T1000 (cell line): ENCODE results near the gene PIGA.

ENCODE experiments used
- DNase-seq: peaks from one replicate; lab custom pipeline; 2025; ENCODE audit warnings: mixed read lengths; lab: John Stamatoyannopoulos, UW

The PIGA gene

GRCh38 chrX:15335135-15336022 lies at the start of gene PIGA:
Gene PIGA, minus strand, starts transcription at chrX:15335523. Its CDS starts 3,593 bp downstream, at chrX:15331930.
- DNase-seq = peak; percentile 89

GRCh38 chrX:15384304-15384703 lies 49.0 kb upstream of the PIGA start, which contains the start of gene VEGFD:
Gene VEGFD, minus strand, starts transcription at chrX:15384413. Its CDS starts 467 bp downstream, at chrX:15383946.
- no peak for DNase-seq

GRCh38 chrX:15382813-15383212 lies 47.5 kb upstream of the PIGA start:
- DNase-seq = no peak

- no peak for DNase-seq
Observed at GRCh38 chrX:15376956-15377355, 41.6 kb upstream of the PIGA start.

- no peak for DNase-seq
Observed at GRCh38 chrX:15373976-15374375, 38.7 kb upstream of the PIGA start.

- no peak for DNase-seq
Observed at GRCh38 chrX:15366506-15367352, 31.4 kb upstream of the PIGA start.

- no peak for DNase-seq
Observed at GRCh38 chrX:15359701-15360100, 24.4 kb upstream of the PIGA start.

- DNase-seq = no peak
Observed at GRCh38 chrX:15358533-15358932, 23.2 kb upstream of the PIGA start.

GRCh38 chrX:15356444-15356843 lies 21.1 kb upstream of the PIGA start:
- no peak for DNase-seq

- DNase-seq = no peak
Observed at GRCh38 chrX:15350329-15350996, 15.1 kb upstream of the PIGA start.

GRCh38 chrX:15349046-15349445 lies 13.7 kb upstream of the PIGA start:
- DNase-seq = no peak

- no peak for DNase-seq
Observed at GRCh38 chrX:15345976-15346375, 10.7 kb upstream of the PIGA start.

- DNase-seq = no peak
Observed at GRCh38 chrX:15344106-15344505, 8.8 kb upstream of the PIGA start.

- DNase-seq = no peak
Observed at GRCh38 chrX:15343075-15343476, 7.8 kb upstream of the PIGA start.

GRCh38 chrX:15340867-15341266 lies 5.5 kb upstream of the PIGA start:
- no peak for DNase-seq

GRCh38 chrX:15336023-15336413 lies 695 bp upstream of the PIGA start:
- DNase-seq = no peak

- DNase-seq = no peak
Observed at GRCh38 chrX:15334561-15334960, 762 bp downstream of the PIGA start.

GRCh38 chrX:15328821-15329220 lies 6.5 kb downstream of the PIGA start:
- DNase-seq = no peak

- DNase-seq = no peak
Observed at GRCh38 chrX:15328131-15328530, 7.2 kb downstream of the PIGA start.

- no peak for DNase-seq
Observed at GRCh38 chrX:15322472-15322871, 12.9 kb downstream of the PIGA start.

- no peak for DNase-seq
Observed at GRCh38 chrX:15322072-15322471, 13.3 kb downstream of the PIGA start.

GRCh38 chrX:15321447-15321846 lies 13.9 kb downstream of the PIGA start:
- DNase-seq = no peak
